HG02981 (cell line): ENCODE results near the gene IDE.
"Not testable (repeated sequence)": the region's sequence is repeated elsewhere in the genome, so short reads cannot be mapped to it uniquely, and the experiment has no call there.

Experiments
- ATAC-seq: cut with Tn5 transposase; IDR thresholded peaks from one replicate; pipeline ENCODE4 v1.9.1; 2021; ENCODE audit warnings: mild to moderate bottlenecking, moderate library complexity; ENCODE audit not compliant: unreplicated experiment

IDE gene

GRCh38 chr10:92492748-92493240 lies 81.1 kb downstream of the IDE start:
- no peak for ATAC-seq

GRCh38 chr10:92490387-92490786 lies 83.5 kb downstream of the IDE start:
- no peak for ATAC-seq

GRCh38 chr10:92486637-92487036 lies 87.3 kb downstream of the IDE start:
- no peak for ATAC-seq

GRCh38 chr10:92483539-92483938 lies 90.4 kb downstream of the IDE start:
- no peak for ATAC-seq

- ATAC-seq, result no peak
These were observed 93.5 kb downstream of the IDE start for GRCh38 chr10:92480413-92480812.

GRCh38 chr10:92479547-92479946 lies 94.3 kb downstream of the IDE start:
- no peak for ATAC-seq

GRCh38 chr10:92478536-92478935 lies 95.4 kb downstream of the IDE start:
- ATAC-seq, result no peak

GRCh38 chr10:92475357-92475868 lies 98.5 kb downstream of the IDE start:
- no peak for ATAC-seq

GRCh38 chr10:92470026-92470425 lies 103.9 kb downstream of the IDE start:
- ATAC-seq, result no peak

GRCh38 chr10:92464364-92464763 lies 109.5 kb downstream of the IDE start:
- no peak for ATAC-seq

- no peak for ATAC-seq
These were observed 110.3 kb downstream of the IDE start for GRCh38 chr10:92463582-92463981.

- not testable (repeated sequence) for ATAC-seq
These were observed 118.9 kb downstream of the IDE start for GRCh38 chr10:92454955-92455354.

- no peak for ATAC-seq
These were observed 121.6 kb downstream of the IDE start for GRCh38 chr10:92452313-92452712.

- no peak for ATAC-seq
These were observed 122.5 kb downstream of the IDE start for GRCh38 chr10:92451431-92451830.

- no peak for ATAC-seq
These were observed 123.0 kb downstream of the IDE start for GRCh38 chr10:92450896-92451295.

- no peak for ATAC-seq
These were observed 133.3 kb downstream of the IDE start for GRCh38 chr10:92440578-92440977.

GRCh38 chr10:92438220-92438619 lies 135.7 kb downstream of the IDE start:
- ATAC-seq, result no peak

- no peak for ATAC-seq
These were observed 137.3 kb downstream of the IDE start for GRCh38 chr10:92436611-92437010.

GRCh38 chr10:92436065-92436464 lies 137.8 kb downstream of the IDE start:
- ATAC-seq, result not testable (repeated sequence)

- ATAC-seq, result no peak
These were observed 139.5 kb downstream of the IDE start for GRCh38 chr10:92434385-92434784.

GRCh38 chr10:92432596-92432995 lies 141.3 kb downstream of the IDE start:
- ATAC-seq, result no peak

- no peak for ATAC-seq
These were observed 143.8 kb downstream of the IDE start for GRCh38 chr10:92430103-92430502.

- ATAC-seq, result no peak
These were observed 152.3 kb downstream of the IDE start for GRCh38 chr10:92421550-92421949.
